Right kidney (tissue), 1 donor: ENCODE results near the gene JARID2.

Experiments
- DNase-seq: peaks from one replicate; pipeline ENCODE4 v3.0.0-alpha.2; 2016

JARID2 gene

GRCh38 chr6:15264902-15265761, 19.3 kb downstream of the JARID2 start:
- no peak for DNase-seq

- no peak for DNase-seq
These were observed 19.9 kb downstream of the JARID2 start for GRCh38 chr6:15265787-15266186.

- DNase-seq, result no peak
These were observed 20.6 kb downstream of the JARID2 start for GRCh38 chr6:15266423-15266996.

- no peak for DNase-seq
These were observed 21.4 kb downstream of the JARID2 start for GRCh38 chr6:15267221-15267620.

- no peak for DNase-seq
These were observed 22.5 kb downstream of the JARID2 start for GRCh38 chr6:15268137-15268908.

- no peak for DNase-seq
These were observed 23.1 kb downstream of the JARID2 start for GRCh38 chr6:15269011-15269410.

- DNase-seq, result no peak
These were observed 23.8 kb downstream of the JARID2 start for GRCh38 chr6:15269619-15270018.

GRCh38 chr6:15270402-15270801, 24.5 kb downstream of the JARID2 start:
- no peak for DNase-seq

- DNase-seq, result no peak
These were observed 26.7 kb downstream of the JARID2 start for GRCh38 chr6:15272562-15272961.

GRCh38 chr6:15274692-15275387, 29.0 kb downstream of the JARID2 start:
- no peak for DNase-seq

- no peak for DNase-seq
These were observed 30.4 kb downstream of the JARID2 start for GRCh38 chr6:15276036-15276985.

GRCh38 chr6:15279047-15279661, 33.3 kb downstream of the JARID2 start:
- DNase-seq, result no peak

- no peak for DNase-seq
These were observed 34.2 kb downstream of the JARID2 start for GRCh38 chr6:15280028-15280427.

- no peak for DNase-seq
These were observed 35.1 kb downstream of the JARID2 start for GRCh38 chr6:15280961-15281360.

- DNase-seq, result no peak
These were observed 36.5 kb downstream of the JARID2 start for GRCh38 chr6:15282334-15282733.

GRCh38 chr6:15283986-15284361, 38.1 kb downstream of the JARID2 start:
- no peak for DNase-seq

- no peak for DNase-seq
These were observed 38.9 kb downstream of the JARID2 start for GRCh38 chr6:15284743-15285142.

- no peak for DNase-seq
These were observed 39.9 kb downstream of the JARID2 start for GRCh38 chr6:15285682-15286294.

- DNase-seq, result no peak
These were observed 42.0 kb downstream of the JARID2 start for GRCh38 chr6:15287670-15288375.

GRCh38 chr6:15288856-15289255, 43.0 kb downstream of the JARID2 start:
- DNase-seq, result no peak
